Prostate gland (tissue), 2 donors: ENCODE results near the gene TP53I13. TPM values are rescaled to one million over a fixed set of nuclear protein-coding genes. Genes with fewer than 3 reads are reported as not detected.
A peak's percentile ranks its signal among the peaks of the same experiment; 100 is the strongest.

Source experiments
- DNase-seq: peaks from one replicate; pipeline ENCODE4 v3.0.0-alpha.2; 2019; ENCODE audit warnings: low spot score
- H3K27ac ChIP-seq, 2 donors: fragments of 200-600 bp; sonication (generic); 2 replicates each; pipeline ENCODE4 v1.5.1; 2017 to 2019
- H3K27me3 ChIP-seq: fragments of 200-600 bp; sonication (generic); replicated peaks from 2 replicates; pipeline ENCODE4 v1.5.1; 2019; ENCODE audit not compliant: insufficient read depth
- H3K36me3 ChIP-seq, 2 donors: fragments of 200-600 bp; sonication (generic); 1 replicate in 1 of 2; 2 replicates in 1 of 2; pipeline versions ENCODE4 v1.5.1 to v1.8.1; 2017 to 2019
- H3K4me1 ChIP-seq: fragments of 200-600 bp; sonication (generic); replicated peaks from 2 replicates; pipeline ENCODE4 v1.5.1; 2019
- H3K4me3 ChIP-seq, 2 donors: fragments of 200-600 bp; sonication (generic); 2 replicates each; pipeline ENCODE4 v1.5.1; 2017 to 2019
- H3K9me3 ChIP-seq: fragments of 200-600 bp; sonication (generic); 2 replicates; pipeline ENCODE4 v1.5.1; 2017
- POLR2A ChIP-seq: fragments of 450-650 bp; IDR thresholded peaks from one replicate; pipeline ENCODE4 v1.6.1; 2016; ENCODE audit warnings: antibody characterized with exemption, mild to moderate bottlenecking
- POLR2AphosphoS5 ChIP-seq: sonication (generic); formaldehyde crosslinking; IDR thresholded peaks from one replicate; pipeline ENCODE4 v1.6.1; 2017; ENCODE audit warnings: antibody characterized with exemption
- WGBS: methylation state at CpG from one replicate; pipeline ENCODE4 v1.1.5; 2018; 5-methylcytosine and 5-hydroxymethylcytosine counted together
- intact Hi-C: fragments of 100-400 bp; cut with DNase I; formaldehyde crosslinking; loops from one replicate; pipeline ENCODE4 v1.14.2; 2022
- total RNA-seq, 2 donors: library from RNA; depleted of rRNA; stranded (reverse); fragments of >200 nt; gene quantifications; one replicate each; pipeline ENCODE4 v1.1.0, GENCODE V29; 2016
- TF ChIP-seq, protein P1 (sequence below), 4 experiments: fragments of 200-600 bp in 2 of 4; fragments of 450-650 bp in 2 of 4; sonication (generic) in 2 of 4; IDR thresholded peaks; 1 replicate in 3 of 4; 2 replicates in 1 of 4; pipeline ENCODE4 v1.5.1; 2016 to 2019; ENCODE audit warnings: antibody characterized with exemption in 4 of 4, mild to moderate bottlenecking in 2 of 4, moderate library complexity in 2 of 4

Gene TP53I13
- total RNA-seq, 2 donors from 2014 or later, result 52.5 to 82.0 TPM

DNA sequence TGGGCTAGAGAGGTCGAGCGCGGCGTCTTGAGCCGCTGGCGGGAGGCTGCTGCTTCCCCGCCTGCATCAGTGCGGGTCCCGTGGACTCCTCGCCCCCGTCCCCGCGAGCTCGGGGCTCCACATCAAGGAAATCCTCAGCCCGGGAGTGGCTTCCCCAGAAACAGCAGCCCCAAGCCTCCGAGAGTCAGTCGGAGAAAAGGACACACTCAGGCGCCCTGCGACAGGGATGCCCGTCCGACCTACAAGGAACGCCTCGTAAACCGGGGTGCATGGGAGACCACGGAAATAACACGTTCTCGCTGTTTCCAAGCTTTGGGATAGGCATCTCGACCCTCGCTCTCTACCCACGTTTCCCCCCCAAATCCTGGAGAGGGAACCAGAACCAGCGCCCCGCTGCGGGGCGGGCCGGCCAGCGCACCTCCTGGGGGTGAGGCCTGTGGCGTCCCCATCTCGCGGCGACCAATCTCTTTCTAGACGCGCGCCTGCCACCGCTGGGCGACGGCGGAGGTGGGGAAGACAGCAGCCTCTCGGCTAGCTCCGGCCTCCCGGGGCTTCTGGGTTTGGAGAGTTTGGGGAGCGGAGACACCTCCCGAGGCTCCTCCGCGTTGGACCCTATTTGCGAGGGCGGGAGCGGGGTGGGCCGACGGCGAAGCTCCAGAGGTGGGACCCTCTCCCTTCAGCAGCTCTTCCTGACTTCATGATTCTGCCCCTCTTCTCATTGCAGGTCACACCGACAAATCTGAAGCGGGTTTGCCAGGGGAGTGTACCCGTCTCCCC lies 759 bp upstream of the TP53I13 start:
- Histone ChIP-seq H3K4me1 (peaks cover 4% of the 10 kb centered on the region), H3K27me3 (no peaks in the 10 kb centered on the region), H3K27ac (peak overlapping the region; percentile 85 to 90), H3K4me3 (peak overlapping the region; percentile 61 to 62), H3K9me3 (no peaks in the 10 kb centered on the region), H3K36me3 (no peaks in the 10 kb centered on the region)
- intact Hi-C loops, result no loop called here
- peak; percentile 56 for DNase-seq
- under 1% methylated on average over 46 of the region's 63 CpGs for WGBS
- TF ChIP-seq, protein P1, sequence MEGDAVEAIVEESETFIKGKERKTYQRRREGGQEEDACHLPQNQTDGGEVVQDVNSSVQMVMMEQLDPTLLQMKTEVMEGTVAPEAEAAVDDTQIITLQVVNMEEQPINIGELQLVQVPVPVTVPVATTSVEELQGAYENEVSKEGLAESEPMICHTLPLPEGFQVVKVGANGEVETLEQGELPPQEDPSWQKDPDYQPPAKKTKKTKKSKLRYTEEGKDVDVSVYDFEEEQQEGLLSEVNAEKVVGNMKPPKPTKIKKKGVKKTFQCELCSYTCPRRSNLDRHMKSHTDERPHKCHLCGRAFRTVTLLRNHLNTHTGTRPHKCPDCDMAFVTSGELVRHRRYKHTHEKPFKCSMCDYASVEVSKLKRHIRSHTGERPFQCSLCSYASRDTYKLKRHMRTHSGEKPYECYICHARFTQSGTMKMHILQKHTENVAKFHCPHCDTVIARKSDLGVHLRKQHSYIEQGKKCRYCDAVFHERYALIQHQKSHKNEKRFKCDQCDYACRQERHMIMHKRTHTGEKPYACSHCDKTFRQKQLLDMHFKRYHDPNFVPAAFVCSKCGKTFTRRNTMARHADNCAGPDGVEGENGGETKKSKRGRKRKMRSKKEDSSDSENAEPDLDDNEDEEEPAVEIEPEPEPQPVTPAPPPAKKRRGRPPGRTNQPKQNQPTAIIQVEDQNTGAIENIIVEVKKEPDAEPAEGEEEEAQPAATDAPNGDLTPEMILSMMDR (IDR thresholded peaks at IDR 0.05), result peak in 2 of 4 experiments; percentile 48 to 51
- no peak for TF ChIP-seq POLR2A

DNA sequence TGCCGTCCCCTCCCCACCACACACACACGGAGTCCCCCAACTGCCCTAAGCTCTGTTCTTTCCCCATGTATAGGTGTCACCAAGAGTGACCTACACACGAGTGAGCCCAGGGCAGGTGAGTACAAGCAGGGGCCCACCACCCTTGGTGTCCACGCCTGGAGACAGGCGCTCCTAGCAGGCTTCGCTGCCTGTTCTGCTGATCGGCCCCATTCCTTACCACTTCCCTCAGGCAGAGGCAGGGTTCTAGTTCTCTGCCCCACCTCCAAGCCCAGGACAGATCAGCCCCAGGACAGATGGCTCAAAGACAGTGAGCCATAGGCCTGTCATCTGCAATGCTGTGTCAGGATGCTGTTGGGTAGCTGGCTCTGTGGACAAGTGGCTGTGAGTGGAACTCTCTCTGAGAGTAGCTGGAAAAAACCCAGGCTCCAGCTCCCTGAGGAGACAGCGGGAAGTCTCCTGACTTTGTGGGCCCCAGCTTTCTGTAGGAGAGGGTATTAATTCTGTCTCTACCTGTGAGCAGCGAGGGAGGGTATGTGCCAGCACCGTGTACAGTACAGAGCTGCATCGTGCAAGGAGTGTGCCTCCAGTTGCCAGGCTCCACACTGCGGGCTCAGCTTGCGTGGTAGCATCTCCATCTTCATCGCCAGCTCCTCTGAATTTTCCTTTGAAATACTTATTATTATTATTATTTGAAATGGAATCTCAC lies 897 bp downstream of the TP53I13 start:
- no peaks in the 10 kb centered on the region for H3K27me3 ChIP-seq
- WGBS, result 51% methylated on average over 14 of the region's 14 CpGs
- H3K36me3 ChIP-seq, result no peaks in the 10 kb centered on the region
- peak overlapping the region; percentile 85 to 90 for H3K27ac ChIP-seq
- TF ChIP-seq POLR2A, result no peak
- TF ChIP-seq, protein P1 (IDR thresholded peaks at IDR 0.05), result no peak
- no peak for TF ChIP-seq POLR2AphosphoS5
- H3K4me1 ChIP-seq, result peaks cover 4% of the 10 kb centered on the region
- DNase-seq, result no peak
- peak overlapping the region; percentile 61 to 62 for H3K4me3 ChIP-seq
- no peaks in the 10 kb centered on the region for H3K9me3 ChIP-seq
- intact Hi-C loops, result no loop called here

DNA sequence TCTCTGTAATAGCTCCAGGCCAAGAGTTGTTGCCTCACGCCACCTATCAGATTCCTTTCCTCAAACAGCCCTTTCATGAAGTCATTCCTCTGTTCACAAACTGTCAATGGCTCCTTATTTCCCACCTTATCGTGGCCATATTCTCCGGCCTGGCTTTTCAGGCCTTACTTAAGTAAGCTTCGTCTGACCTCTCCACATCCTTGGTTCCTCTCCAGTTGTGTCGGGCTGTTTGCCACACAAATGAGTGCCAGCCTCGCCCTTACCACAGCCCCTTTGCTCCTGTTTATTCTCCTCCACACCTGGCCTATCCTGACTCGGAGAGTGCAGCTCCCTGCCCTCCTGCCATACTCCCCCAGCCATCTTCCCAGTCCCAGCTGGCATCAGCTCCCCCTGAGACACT lies 2.0 kb downstream of the TP53I13 start:
- Histone ChIP-seq H3K9me3 (no peaks in the 10 kb centered on the region), H3K27ac (no peak overlapping the region), H3K36me3 (no peaks in the 10 kb centered on the region), H3K4me1 (peaks cover 4% of the 10 kb centered on the region), H3K4me3 (no peak overlapping the region), H3K27me3 (no peaks in the 10 kb centered on the region)
- DNase-seq, result no peak
- intact Hi-C loops, result no loop called here
- TF ChIP-seq, protein P1 (IDR thresholded peaks at IDR 0.05), result no peak
- WGBS, result 74% methylated on average over 7 of the region's 7 CpGs

DNA sequence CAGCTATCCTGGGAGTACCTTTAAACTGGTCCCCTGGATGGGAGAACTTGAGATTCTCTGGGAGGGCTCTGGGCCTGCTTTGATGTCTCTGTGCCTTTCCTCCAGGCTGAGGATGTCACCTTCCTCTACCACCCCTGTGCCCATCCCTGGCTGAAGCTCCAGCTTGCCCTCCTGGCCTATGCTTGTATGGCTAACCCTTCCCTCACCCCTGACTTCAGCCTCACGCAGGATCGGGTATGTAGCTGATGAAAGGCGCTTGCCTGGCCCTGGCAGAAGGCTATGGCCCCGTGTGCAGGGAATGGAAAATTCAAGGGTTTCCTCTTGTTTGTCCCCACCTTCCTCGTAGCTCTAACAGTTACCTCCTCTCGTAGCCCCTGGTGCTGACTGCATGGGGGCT lies 3.0 kb downstream of the TP53I13 start:
- no peak overlapping the region for H3K27ac ChIP-seq
- no peak overlapping the region for H3K4me3 ChIP-seq
- WGBS, result 92% methylated on average over 6 of the region's 6 CpGs
- no peaks in the 10 kb centered on the region for H3K9me3 ChIP-seq
- no peaks in the 10 kb centered on the region for H3K27me3 ChIP-seq
- TF ChIP-seq POLR2AphosphoS5 (no peak), POLR2A (no peak)
- TF ChIP-seq, protein P1 (IDR thresholded peaks at IDR 0.05), result no peak
- intact Hi-C loops, result no loop called here
- peaks cover 5 to 7% of the 10 kb centered on the region in 2 donors for H3K36me3 ChIP-seq
- peaks cover 4% of the 10 kb centered on the region for H3K4me1 ChIP-seq
- DNase-seq, result no peak
